OCI-LY3 (cell line): ENCODE measurements around the gene CRAMP1.

Source experiments
- H2AFZ ChIP-seq: fragments of 200-600, 300-600 bp; shearing (Covaris generic); 2 replicates; pipeline ENCODE4 v1.6.0; 2014; ENCODE audit warnings: antibody characterized with exemption, low read depth, low read length
- H3K27ac ChIP-seq: fragments of 200-600, 300-600 bp; sonication (generic); 2 replicates; pipeline ENCODE4 v1.5.1; 2014; ENCODE audit warnings: mild to moderate bottlenecking, low read length, moderate library complexity, mixed read lengths
- H3K27me3 ChIP-seq: fragments of 200-600, 300-600 bp; sonication (generic); 2 replicates; pipeline ENCODE4 v1.6.1; 2014; ENCODE audit warnings: low read depth, low read length, mixed read lengths
- H3K36me3 ChIP-seq: fragments of 200-600, 300-600 bp; sonication (generic); replicated peaks from 2 replicates; pipeline ENCODE3; 2014; ENCODE audit warnings: low read depth, low read length, mixed read lengths
- H3K4me1 ChIP-seq: fragments of 300-600, 200-600 bp; sonication (generic); 2 replicates; pipeline ENCODE4 v1.6.1; 2014; ENCODE audit warnings: low read length, mixed read lengths
- H3K4me2 ChIP-seq: fragments of 200-600, 300-600 bp; sonication (generic); 2 replicates; pipeline ENCODE4 v1.6.1; 2014; ENCODE audit warnings: low read length, mixed read lengths
- H3K4me3 ChIP-seq: fragments of 300-600, 200-600 bp; sonication (generic); 2 replicates; pipeline ENCODE4 v1.5.1; 2014; ENCODE audit warnings: antibody characterized with exemption, mild to moderate bottlenecking, low read length, moderate library complexity
- H3K79me2 ChIP-seq: fragments of 300-600, 200-600 bp; shearing (Covaris generic); 2 replicates; pipeline ENCODE4 v1.6.1; 2014; ENCODE audit warnings: mild to moderate bottlenecking, low read length, mixed read lengths
- H3K9ac ChIP-seq: fragments of 300-600, 200-600 bp; shearing (Covaris generic); 2 replicates; pipeline ENCODE4 v1.6.0; 2014; ENCODE audit warnings: mild to moderate bottlenecking, low read length, moderate library complexity
- H3K9me3 ChIP-seq: fragments of 200-600, 300-600 bp; shearing (Covaris generic); 2 replicates; pipeline ENCODE4 v1.6.1; 2014; ENCODE audit warnings: low read length, mixed read lengths; ENCODE audit not compliant: insufficient read depth
- H4K20me1 ChIP-seq: fragments of 200-600, 300-600 bp; sonication (generic); 2 replicates; pipeline ENCODE4 v1.6.1; 2016; ENCODE audit warnings: low read length, mixed read lengths; ENCODE audit not compliant: insufficient read depth
- EZH2phosphoT487 ChIP-seq: fragments of 200-600 bp; shearing (Covaris generic); IDR thresholded peaks from 2 replicates; pipeline ENCODE4 v1.6.1; 2018; ENCODE audit warnings: antibody characterized with exemption, mixed run types, low read depth
- TF ChIP-seq, protein P1 (sequence below): fragments of 200-600, 300-600 bp; sonication (generic); IDR thresholded peaks from 2 replicates; pipeline ENCODE4 v1.5.1; 2014; ENCODE audit warnings: antibody characterized with exemption, low read length, low read depth

The CRAMP1 gene

DNA sequence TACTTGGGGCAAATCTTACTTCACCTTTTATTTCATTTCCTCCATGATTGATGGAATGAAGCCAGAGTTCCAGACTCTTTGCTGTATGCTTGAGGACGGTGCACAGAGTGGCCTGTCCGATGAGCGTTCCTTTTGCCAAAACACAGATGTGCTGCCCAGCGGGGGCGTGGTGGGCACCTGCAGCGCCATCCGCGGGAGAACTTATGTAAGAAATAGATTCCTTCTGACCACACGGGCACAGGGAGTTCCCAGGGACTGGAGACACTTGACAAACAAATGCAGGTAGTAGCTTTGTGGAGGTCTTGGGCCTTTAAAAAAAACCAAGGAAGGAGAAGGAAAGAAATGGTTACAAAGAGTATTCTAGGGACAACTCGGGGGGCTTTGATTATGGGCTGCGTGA lies 30.6 kb downstream of the CRAMP1 start:
- Histone ChIP-seq H3K4me2 (no peak overlapping the region), H3K79me2 (no peaks in the 10 kb centered on the region; the same call in 1 of the 2 replicates), H3K4me1 (no peaks in the 10 kb centered on the region), H3K36me3 (peaks cover 29% of the 10 kb centered on the region), H3K27ac (no peak overlapping the region), H4K20me1 (0 out of 2 replicates have a peak, but pooled peaks cover 5% of the 10 kb centered on the region), H3K9ac (no peak overlapping the region), H3K4me3 (no peak overlapping the region), H3K27me3 (no peaks in the 10 kb centered on the region), H3K9me3 (no peaks in the 10 kb centered on the region), H2AFZ (no peak overlapping the region)
- TF ChIP-seq EZH2phosphoT487 = no peak
- TF ChIP-seq, protein P1, sequence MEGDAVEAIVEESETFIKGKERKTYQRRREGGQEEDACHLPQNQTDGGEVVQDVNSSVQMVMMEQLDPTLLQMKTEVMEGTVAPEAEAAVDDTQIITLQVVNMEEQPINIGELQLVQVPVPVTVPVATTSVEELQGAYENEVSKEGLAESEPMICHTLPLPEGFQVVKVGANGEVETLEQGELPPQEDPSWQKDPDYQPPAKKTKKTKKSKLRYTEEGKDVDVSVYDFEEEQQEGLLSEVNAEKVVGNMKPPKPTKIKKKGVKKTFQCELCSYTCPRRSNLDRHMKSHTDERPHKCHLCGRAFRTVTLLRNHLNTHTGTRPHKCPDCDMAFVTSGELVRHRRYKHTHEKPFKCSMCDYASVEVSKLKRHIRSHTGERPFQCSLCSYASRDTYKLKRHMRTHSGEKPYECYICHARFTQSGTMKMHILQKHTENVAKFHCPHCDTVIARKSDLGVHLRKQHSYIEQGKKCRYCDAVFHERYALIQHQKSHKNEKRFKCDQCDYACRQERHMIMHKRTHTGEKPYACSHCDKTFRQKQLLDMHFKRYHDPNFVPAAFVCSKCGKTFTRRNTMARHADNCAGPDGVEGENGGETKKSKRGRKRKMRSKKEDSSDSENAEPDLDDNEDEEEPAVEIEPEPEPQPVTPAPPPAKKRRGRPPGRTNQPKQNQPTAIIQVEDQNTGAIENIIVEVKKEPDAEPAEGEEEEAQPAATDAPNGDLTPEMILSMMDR = no peak

GRCh38 chr16:1643521-1643920 lies 31.4 kb downstream of the CRAMP1 start:
- no peak overlapping the region for H3K9ac ChIP-seq
- no peaks in the 10 kb centered on the region; the same call in 1 of the 2 replicates for H3K79me2 ChIP-seq
- H2AFZ ChIP-seq = no peak overlapping the region
- H3K27me3 ChIP-seq = no peaks in the 10 kb centered on the region
- TF ChIP-seq, protein P1 = no peak
- TF ChIP-seq EZH2phosphoT487 = no peak
- peaks cover 28% of the 10 kb centered on the region for H3K36me3 ChIP-seq
- no peaks in the 10 kb centered on the region for H3K4me1 ChIP-seq
- H4K20me1 ChIP-seq = 0 out of 2 replicates have a peak, but pooled peaks cover 5% of the 10 kb centered on the region
- H3K27ac ChIP-seq = no peak overlapping the region
- H3K4me2 ChIP-seq = no peak overlapping the region
- H3K9me3 ChIP-seq = no peaks in the 10 kb centered on the region
- no peak overlapping the region for H3K4me3 ChIP-seq

- Histone ChIP-seq H3K4me2 (no peak overlapping the region), H4K20me1 (0 out of 2 replicates have a peak, but pooled peaks cover 5% of the 10 kb centered on the region), H3K9ac (no peak overlapping the region), H3K9me3 (no peaks in the 10 kb centered on the region), H3K27me3 (no peaks in the 10 kb centered on the region), H3K36me3 (peaks cover 29% of the 10 kb centered on the region), H3K4me3 (no peak overlapping the region), H3K27ac (no peak overlapping the region), H3K79me2 (peaks cover 3% of the 10 kb centered on the region; the same call in 1 of the 2 replicates), H2AFZ (no peak overlapping the region), H3K4me1 (no peaks in the 10 kb centered on the region)
- TF ChIP-seq EZH2phosphoT487 = no peak
- TF ChIP-seq, protein P1 = no peak
These were observed 33.9 kb downstream of the CRAMP1 start for GRCh38 chr16:1645914-1646525.

GRCh38 chr16:1647856-1648255 lies 35.7 kb downstream of the CRAMP1 start:
- Histone ChIP-seq H3K36me3 (peaks cover 23% of the 10 kb centered on the region), H3K4me3 (no peak overlapping the region), H3K4me2 (no peak overlapping the region)

More at GRCh38 chr16:1647856-1648255, 35.7 kb downstream of the CRAMP1 start:
- Histone ChIP-seq H3K27me3 (no peaks in the 10 kb centered on the region), H4K20me1 (0 out of 2 replicates have a peak, but pooled peaks cover 5% of the 10 kb centered on the region), H3K79me2 (peaks cover 6% of the 10 kb centered on the region; the same call in 1 of the 2 replicates), H3K27ac (no peak overlapping the region), H3K9ac (no peak overlapping the region), H3K9me3 (no peaks in the 10 kb centered on the region), H3K4me1 (no peaks in the 10 kb centered on the region), H2AFZ (no peak overlapping the region)
- TF ChIP-seq EZH2phosphoT487 = no peak
- TF ChIP-seq, protein P1 = no peak
